ENCODE data around the gene CACNA1F.

CACNA1F gene

GRCh38 chrX:49226946-49227345 lies 6.2 kb downstream of the CACNA1F start:
- DNase-seq (ENCODE audit: extremely low read depth, low read depth), result no peak
- H3K4me3 ChIP-seq (replicated peaks; ENCODE audit: low read depth, low read length), result no peak overlapping the region
- TF ChIP-seq CTCF (IDR thresholded peaks at IDR 0.05; ENCODE audit: low read depth, low read length, missing control alignments), result no peak

GRCh38 chrX:49225858-49226257 lies 7.3 kb downstream of the CACNA1F start:
- H3K4me3 ChIP-seq (replicated peaks; ENCODE audit: low read depth, low read length), result no peak overlapping the region
- TF ChIP-seq CTCF (IDR thresholded peaks at IDR 0.05; ENCODE audit: low read depth, low read length, missing control alignments), result no peak
- no peak for DNase-seq (ENCODE audit: extremely low read depth, low read depth)

- H3K4me3 ChIP-seq (replicated peaks; ENCODE audit: low read depth, low read length), result no peak overlapping the region
- TF ChIP-seq CTCF (IDR thresholded peaks at IDR 0.05; ENCODE audit: low read depth, low read length, missing control alignments), result no peak
- DNase-seq (ENCODE audit: extremely low read depth, low read depth), result no peak
Measured at GRCh38 chrX:49221868-49222267, 11.3 kb downstream of the CACNA1F start.

- no peak for TF ChIP-seq CTCF (IDR thresholded peaks at IDR 0.05; ENCODE audit: low read depth, low read length, missing control alignments)
- no peak overlapping the region for H3K4me3 ChIP-seq (replicated peaks; ENCODE audit: low read depth, low read length)
- DNase-seq (ENCODE audit: extremely low read depth, low read depth), result no peak
Measured at GRCh38 chrX:49220100-49220499, 13.0 kb downstream of the CACNA1F start.

- H3K4me3 ChIP-seq (replicated peaks; ENCODE audit: low read depth, low read length), result no peak overlapping the region
- TF ChIP-seq CTCF (IDR thresholded peaks at IDR 0.05; ENCODE audit: low read depth, low read length, missing control alignments), result no peak
- no peak for DNase-seq (ENCODE audit: extremely low read depth, low read depth)
Measured at GRCh38 chrX:49214996-49215526, 18.1 kb downstream of the CACNA1F start.

- no peak overlapping the region for H3K4me3 ChIP-seq (replicated peaks; ENCODE audit: low read depth, low read length)
- no peak for DNase-seq (ENCODE audit: extremely low read depth, low read depth)
- TF ChIP-seq CTCF (IDR thresholded peaks at IDR 0.05; ENCODE audit: low read depth, low read length, missing control alignments), result no peak
Measured at GRCh38 chrX:49214416-49214815, 18.7 kb downstream of the CACNA1F start.

- TF ChIP-seq CTCF (IDR thresholded peaks at IDR 0.05; ENCODE audit: low read depth, low read length, missing control alignments), result no peak
- no peak for DNase-seq (ENCODE audit: extremely low read depth, low read depth)
- H3K4me3 ChIP-seq (replicated peaks; ENCODE audit: low read depth, low read length), result no peak overlapping the region
Measured at GRCh38 chrX:49212861-49213260, 20.3 kb downstream of the CACNA1F start.

Measured in HFF-Myc (cell line).